Measurements from ENCODE around the gene JAK1.

The JAK1 gene

DNA sequence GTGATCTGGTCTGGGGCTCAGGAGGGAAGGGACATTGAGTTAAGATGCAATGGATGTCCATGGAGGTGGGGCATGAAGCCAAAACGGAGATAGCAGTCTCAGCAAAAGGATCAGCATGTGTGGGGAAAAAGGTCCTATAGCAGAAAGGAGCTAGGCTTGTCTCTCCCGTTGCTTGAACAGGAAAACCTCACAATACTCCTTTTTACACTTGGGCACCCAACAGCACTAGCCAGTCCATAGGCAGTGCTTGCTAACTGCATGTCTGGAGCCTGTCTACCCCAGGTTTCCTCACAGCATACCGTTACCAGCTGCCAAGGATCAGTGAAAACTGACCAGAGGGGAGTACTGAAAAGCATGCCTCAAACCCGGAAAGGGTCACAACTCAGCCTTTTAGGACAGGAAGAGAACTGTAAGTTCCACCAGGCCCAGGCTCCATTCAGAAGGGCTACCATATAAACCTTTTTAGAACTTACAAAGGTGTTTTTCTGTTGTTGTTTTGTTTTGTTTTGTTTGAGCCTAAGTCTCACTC is 78.6 kb downstream of the JAK1 start:
- ATAC-seq, result no peak

- ATAC-seq, result no peak
Observed at GRCh38 chr1:64886877-64887276, 79.5 kb downstream of the JAK1 start.

DNA sequence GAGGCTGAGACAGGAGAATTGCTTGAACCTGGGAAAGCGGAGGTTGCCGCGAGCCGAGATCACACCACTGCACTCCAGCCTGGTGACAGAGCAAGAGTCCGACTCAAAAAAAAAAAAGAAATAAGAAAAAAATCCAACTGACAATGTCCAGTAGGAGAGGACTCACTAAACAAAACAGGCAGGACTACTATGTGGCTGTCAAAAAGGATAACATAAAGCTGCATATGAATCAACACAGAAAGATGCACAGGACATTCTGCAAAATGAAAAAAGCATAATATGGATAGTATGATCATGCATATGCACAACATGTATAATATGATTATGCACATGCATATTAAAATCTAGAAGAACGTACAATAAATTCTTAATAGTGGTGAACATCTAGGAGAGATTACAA is 80.7 kb downstream of the JAK1 start:
- ATAC-seq, result no peak

DNA sequence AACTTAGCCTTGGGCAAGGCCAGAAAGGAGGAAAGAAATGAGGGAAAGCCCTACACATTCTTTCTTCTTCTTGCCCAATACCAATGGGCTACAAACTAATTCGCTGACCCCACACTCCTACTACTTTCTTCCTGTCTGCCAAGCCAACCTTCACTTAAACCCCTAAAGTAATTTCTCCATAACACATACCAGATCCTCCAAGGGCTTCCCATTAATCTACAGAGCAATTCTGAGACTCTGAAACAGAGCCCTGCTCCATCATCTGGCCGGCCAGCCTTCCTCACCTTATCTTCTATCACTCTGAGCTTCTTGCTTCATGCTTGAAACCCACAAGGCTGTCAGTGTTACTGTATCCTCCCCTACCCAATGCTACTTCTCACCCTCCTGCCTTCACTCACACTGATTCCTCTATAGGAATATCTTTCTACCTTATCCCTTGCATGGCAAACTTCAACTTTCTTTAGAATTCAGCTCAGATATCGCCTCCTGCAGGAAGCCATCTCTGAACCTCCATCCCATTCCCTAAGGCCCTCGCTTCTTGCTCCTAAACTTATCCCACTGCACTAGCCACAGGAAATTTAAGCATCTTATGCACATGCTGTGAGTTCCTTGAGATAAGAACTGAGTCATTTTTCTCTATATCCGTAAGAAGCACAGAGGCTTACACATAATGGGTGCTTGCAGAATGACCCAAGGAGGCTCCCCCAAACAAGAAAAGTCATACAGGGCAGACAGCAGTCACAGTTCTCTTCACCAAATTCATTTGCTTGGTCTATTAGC is 81.9 kb downstream of the JAK1 start:
- no peak for ATAC-seq

DNA sequence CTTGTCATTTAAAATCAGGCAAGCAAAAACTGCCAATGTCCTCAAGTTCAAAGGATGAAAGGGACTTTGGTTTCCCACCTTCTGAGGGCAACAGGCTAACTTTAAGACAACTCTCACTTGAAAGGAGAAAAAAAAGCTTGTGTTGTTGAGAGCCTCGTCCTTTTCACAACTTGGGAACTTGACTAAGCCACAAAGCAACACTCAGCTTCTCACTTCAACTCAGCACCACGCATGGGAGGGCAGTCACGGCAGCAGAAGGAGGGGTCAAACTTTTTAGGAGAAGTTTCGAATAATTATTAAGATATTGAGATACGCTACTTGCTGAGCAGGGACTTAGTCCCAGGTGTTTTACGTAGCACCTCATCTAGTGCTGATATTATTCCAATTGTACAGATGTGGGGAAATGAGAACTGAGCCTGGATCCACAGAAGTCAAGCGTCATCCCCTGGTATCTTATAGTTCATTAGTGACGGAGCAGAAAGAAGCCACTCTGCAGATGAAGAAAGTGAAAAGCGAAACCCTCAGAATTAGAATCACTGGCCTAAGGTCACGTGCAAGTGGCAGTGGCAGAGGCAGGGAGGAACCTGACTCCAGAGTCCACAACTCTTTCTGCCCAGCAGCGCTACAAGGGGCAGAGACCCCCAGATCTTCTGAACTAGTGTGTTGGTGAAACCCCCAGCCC is 83.6 kb downstream of the JAK1 start:
- no peak for ATAC-seq

DNA sequence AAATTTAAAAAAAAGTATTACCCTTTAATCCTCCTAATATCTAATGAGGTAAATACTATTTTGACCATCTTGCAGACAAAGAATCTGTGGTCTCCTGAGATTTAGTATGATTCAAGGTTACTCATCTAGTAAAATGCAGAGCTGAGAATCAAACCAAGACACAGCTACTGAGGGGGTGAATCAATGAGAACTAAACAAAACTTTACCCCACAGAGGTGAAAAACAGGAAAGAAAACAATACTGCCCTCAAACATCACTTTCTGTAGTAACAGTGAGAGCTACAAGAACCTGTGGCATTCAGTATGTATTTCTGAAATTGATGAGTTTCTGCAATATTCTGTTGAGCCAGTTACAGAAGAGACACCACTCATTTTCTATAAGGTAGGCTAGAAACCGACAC is 85.1 kb downstream of the JAK1 start:
- ATAC-seq, result peak; percentile 77 to 78

GRCh38 chr1:64880449-64880848 is 85.9 kb downstream of the JAK1 start:
- ATAC-seq, result no peak

DNA sequence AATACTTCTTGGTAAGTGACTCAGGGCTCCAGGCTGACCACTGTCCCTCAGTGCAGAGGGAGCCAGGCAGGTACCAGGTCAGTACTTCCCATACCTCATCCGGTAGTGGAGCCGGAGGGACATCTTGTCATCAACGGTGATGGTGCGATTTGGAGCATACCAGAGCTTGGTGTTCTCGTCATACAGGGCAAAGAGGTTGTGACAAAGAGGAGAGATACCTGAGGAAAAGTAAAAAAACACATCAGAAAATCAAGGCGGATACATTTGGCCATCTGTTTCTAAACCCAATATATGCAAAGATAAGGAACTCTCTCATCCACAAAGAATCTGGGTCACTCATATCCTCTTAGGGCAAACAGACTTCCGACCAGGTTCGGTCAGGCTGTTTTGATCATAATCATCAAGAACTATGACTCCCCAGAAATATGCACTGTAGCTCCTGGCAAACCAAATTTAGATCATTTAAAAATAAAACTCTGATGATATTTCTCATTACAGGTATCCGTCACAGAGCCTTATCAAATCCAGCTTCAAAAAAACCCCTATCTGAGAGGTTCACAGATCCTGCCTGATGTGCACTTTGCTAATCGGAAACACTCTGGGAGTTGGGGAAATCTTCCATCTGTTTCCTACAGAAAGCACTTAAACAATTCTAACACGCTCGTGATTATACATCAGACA is 87.3 kb downstream of the JAK1 start:
- no peak for ATAC-seq

GRCh38 chr1:64878090-64878489 is 88.3 kb downstream of the JAK1 start:
- ATAC-seq, result no peak

DNA sequence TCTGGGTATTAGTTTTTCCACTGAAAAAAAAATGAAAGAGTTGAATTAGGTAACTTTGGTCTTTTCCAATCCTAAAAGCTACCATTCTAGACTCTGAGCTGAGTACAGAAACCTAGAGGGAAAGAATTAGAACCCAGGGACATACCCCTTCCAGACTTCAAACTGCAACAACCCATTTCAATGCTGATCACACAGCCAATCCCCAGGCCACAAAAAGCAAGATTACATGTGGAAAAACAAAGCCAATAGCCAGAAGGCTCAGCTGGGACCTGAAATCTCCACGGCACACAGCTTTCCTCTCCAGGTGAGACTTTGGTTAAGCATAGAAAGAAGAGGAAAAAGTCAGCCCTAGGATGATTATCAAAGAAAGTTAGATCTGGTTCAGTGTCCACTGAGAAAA is 88.8 kb downstream of the JAK1 start:
- no peak for ATAC-seq

DNA sequence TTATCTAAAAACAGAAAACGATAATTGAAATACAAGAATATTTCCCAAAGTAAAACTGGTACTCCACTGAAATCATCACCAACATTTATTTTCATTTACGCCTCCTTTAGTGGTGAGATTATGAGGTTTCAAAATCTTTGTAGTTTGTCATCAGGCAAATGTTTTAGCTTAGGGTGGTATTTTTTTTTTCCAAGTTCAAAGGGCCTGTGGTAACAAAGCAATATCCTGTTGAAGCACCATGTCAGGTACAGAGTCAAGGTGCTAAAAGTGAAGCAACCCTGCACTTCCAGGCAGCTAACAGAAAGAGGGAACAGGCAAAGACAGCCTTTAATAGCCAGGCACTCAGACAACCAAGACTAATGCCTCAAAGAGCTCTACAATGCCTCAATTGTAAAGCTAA is 89.2 kb downstream of the JAK1 start:
- peak; percentile 58 to 65 for ATAC-seq

- no peak for ATAC-seq
Observed at GRCh38 chr1:64875606-64876005, 90.7 kb downstream of the JAK1 start.

DNA sequence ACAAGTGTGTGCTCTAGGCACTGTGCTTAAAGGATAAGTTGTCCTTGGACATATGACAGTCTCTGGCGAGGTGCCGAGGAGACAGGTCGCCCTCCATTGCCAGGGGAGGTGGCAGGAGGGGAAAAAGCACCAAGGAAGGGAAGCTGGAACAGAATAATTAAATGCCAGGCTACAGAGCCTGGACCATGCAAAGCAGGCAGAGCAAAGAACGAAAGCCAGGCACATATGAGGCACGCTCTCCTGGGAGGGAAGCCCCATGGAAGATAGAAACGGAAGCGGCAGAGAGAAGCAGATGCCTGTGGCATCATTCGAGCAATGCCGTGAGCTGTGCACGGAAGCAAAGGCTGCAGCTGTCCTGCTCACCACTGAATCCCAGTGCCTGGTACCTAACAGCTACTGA is 91.2 kb downstream of the JAK1 start:
- no peak for ATAC-seq

DNA sequence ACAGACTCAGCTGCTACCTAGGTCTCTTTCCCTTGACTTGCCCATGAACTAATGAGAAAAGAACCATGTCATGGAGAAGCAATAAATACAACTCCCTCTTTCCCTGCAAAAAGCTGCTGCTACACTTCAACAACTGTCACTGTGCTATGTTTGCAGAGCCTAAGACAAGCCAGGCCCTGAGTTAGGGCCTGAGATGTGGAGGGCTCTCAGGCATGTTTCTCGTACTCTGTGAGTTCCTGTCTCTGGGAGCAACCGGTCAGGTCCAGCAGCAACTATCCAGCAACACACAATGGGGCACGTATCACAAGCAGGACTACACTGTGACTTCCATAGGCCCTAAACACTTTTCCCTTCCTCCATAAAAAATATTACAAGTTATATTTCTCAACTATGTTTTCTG is 91.7 kb downstream of the JAK1 start:
- no peak for ATAC-seq

GRCh38 chr1:64873576-64873975 is 92.8 kb downstream of the JAK1 start:
- ATAC-seq, result no peak

- ATAC-seq, result no peak
Observed at GRCh38 chr1:64872067-64872466, 94.3 kb downstream of the JAK1 start.

DNA sequence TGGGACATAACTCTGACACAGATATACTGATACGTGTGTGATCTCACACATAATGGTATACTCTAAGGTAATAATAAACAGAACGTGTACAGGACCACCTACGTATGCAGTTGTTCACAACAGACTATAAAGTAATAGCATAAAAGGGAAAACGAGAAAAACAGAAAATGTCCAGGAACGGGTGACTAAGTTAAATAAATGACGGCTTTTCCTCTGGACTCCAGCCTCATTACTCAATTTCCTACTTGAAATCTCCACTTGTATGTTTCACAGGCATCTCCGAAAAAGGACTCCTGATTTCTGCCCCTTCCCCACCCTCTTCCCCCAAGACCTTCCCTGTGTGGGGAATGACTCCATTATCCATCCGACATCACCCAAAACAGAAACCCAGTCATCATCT is 95.1 kb downstream of the JAK1 start:
- ATAC-seq, result no peak

GRCh38 chr1:64867266-64867665 is 99.1 kb downstream of the JAK1 start:
- no peak for ATAC-seq

DNA sequence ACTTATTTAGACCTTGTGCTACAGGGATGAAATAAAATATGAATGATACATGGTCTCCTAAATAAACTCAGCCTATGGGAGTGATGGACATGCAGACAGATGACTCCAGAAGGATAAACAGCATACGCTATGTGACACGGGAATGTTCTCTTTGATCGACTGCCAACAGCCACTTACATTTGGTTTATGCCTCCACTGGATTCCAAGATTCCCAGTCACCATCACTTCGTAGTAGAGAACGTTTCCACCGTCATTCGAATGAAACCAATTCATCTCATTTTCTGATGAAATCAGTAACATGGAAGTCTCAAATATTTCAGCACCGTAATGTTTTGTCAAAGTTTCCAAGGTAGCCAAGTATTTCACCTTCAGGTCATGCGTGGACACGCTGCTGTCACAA is 99.7 kb downstream of the JAK1 start:
- ATAC-seq, result no peak

- ATAC-seq, result no peak
Observed at GRCh38 chr1:64865105-64865757, 101.1 kb downstream of the JAK1 start.

DNA sequence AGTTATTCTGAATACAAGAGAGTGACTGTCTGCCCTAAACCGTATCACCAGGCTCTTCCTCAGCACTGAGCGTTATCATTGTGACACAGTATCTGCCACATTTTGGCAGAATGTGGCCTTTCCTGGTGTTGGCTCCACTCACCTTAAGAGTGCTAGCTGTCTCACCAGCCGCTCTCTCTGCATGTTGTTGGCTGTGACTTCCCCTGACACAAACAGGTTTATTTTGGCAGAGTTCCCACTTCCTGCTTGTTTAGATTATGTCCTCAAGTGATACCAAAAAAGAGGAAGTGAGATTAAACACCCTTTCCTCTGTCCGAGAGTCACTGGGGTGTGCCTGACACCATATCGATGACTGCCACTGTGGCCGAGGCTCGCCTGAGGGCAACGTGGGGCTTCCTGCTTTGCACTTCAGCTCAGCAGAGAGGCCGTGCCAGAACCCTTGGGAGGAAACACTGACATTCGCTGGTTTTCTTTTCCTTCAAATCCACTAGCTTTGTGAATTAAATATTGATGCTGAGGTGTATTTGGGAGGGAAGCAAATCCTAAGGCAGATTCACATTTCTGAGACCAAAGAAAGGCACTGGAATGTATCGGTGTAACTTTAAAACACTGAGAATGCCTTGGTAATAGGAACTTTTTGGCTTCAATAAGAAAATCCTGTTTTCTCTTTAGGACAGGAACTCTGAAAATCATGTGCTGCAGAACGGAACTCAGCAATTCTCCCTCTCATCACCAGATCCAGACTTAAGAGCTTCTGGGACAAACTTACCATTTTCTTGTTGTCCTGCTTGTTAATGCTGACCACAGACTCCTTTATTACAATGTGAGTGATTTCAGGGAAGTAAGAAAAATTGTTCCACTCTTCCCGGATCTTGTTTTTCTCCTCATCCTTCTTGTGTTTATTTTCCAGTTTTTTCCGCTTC is 102.1 kb downstream of the JAK1 start:
- ATAC-seq, result peak; percentile 60 to 79

- ATAC-seq, result no peak
Observed at GRCh38 chr1:64861611-64862010, 104.7 kb downstream of the JAK1 start.
